Middle frontal gyrus (tissue), 1 donor: ENCODE results near the gene TBC1D9.
"Not testable (repeated sequence)": the region's sequence is repeated elsewhere in the genome, so short reads cannot be mapped to it uniquely, and the experiment has no call there.

Experiments used
- DNase-seq: peaks from one replicate; pipeline ENCODE4 v3.0.0-alpha.2; 2015; ENCODE audit warnings: low spot score; ENCODE audit errors: extremely low spot score

Gene TBC1D9

GRCh38 chr4:140756319-140757231 is at the start of gene TBC1D9:
Gene TBC1D9, minus strand, starts transcription at chr4:140756385. Its CDS starts 340 bp downstream, at chr4:140756045.
- DNase-seq = peak; percentile 17

GRCh38 chr4:140805293-140805692 is 49.1 kb upstream of the TBC1D9 start:
- no peak for DNase-seq

GRCh38 chr4:140802591-140802990 is 46.4 kb upstream of the TBC1D9 start:
- no peak for DNase-seq

GRCh38 chr4:140800666-140801065 is 44.5 kb upstream of the TBC1D9 start:
- no peak for DNase-seq

- DNase-seq = no peak
Measured at GRCh38 chr4:140799686-140800225, 43.6 kb upstream of the TBC1D9 start.

GRCh38 chr4:140793291-140793690 is 37.1 kb upstream of the TBC1D9 start:
- no peak for DNase-seq

- no peak for DNase-seq
Measured at GRCh38 chr4:140790765-140791164, 34.6 kb upstream of the TBC1D9 start.

GRCh38 chr4:140790171-140790570 is 34.0 kb upstream of the TBC1D9 start:
- no peak for DNase-seq

- no peak for DNase-seq
Measured at GRCh38 chr4:140789759-140790158, 33.6 kb upstream of the TBC1D9 start.

- not testable (repeated sequence) for DNase-seq
Measured at GRCh38 chr4:140782787-140783186, 26.6 kb upstream of the TBC1D9 start.

- DNase-seq = no peak
Measured at GRCh38 chr4:140781596-140781995, 25.4 kb upstream of the TBC1D9 start.

- no peak for DNase-seq
Measured at GRCh38 chr4:140777894-140778293, 21.7 kb upstream of the TBC1D9 start.

- no peak for DNase-seq
Measured at GRCh38 chr4:140777386-140777785, 21.2 kb upstream of the TBC1D9 start.

GRCh38 chr4:140776556-140776955 is 20.4 kb upstream of the TBC1D9 start:
- no peak for DNase-seq

GRCh38 chr4:140774956-140775355 is 18.8 kb upstream of the TBC1D9 start:
- no peak for DNase-seq

- DNase-seq = no peak
Measured at GRCh38 chr4:140774510-140774909, 18.3 kb upstream of the TBC1D9 start.

- DNase-seq = no peak
Measured at GRCh38 chr4:140769209-140769608, 13.0 kb upstream of the TBC1D9 start.

GRCh38 chr4:140764785-140765392 is 8.7 kb upstream of the TBC1D9 start:
- no peak for DNase-seq

- no peak for DNase-seq
Measured at GRCh38 chr4:140762202-140762601, 6.0 kb upstream of the TBC1D9 start.

GRCh38 chr4:140757232-140757630 is 1.0 kb upstream of the TBC1D9 start:
- no peak for DNase-seq

GRCh38 chr4:140755774-140756318 is 339 bp downstream of the TBC1D9 start:
- DNase-seq = no peak
